ENCODE results near the gene TFE3.
"Not testable (repeated sequence)": the region's sequence is repeated elsewhere in the genome, so short reads cannot be mapped to it uniquely, and the experiment has no call there.

The TFE3 gene

GRCh38 chrX:48983896-48984295 is 59.3 kb downstream of the TFE3 start:
- Histone ChIP-seq H3K9ac (ENCODE audit: low read length) (no peak overlapping the region), H3K4me3 (ENCODE audit: low read length) (no peak overlapping the region), H3K36me3 (ENCODE audit: control insufficient read depth, insufficient read depth, low read length) (peaks cover 25% of the 10 kb centered on the region), H3K27me3 (ENCODE audit: control insufficient read depth, insufficient read depth, low read length) (no peaks in the 10 kb centered on the region), H3K4me1 (ENCODE audit: control insufficient read depth, insufficient read depth, low read length) (no peaks in the 10 kb centered on the region), H3K27ac (ENCODE audit: low read depth, low read length) (no peak overlapping the region)

DNA sequence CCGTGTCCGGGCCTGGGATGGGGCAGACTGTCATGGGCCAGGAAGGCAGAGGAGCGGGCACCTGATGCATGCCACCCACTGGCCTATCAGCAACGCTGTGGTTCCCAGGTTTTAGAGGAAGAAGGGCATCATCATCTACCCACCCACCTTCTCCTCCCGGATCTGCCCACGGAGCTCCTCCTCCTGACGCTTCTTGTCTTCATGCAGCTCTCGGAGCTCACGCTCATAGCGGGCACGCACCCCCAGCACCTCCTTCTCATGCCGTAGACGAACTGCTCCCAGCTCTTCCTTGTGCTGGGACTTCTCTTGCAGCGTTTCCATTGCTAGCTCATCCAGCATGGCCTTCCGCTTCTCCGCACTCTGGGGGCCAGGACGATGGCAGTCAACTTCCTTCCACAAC is 60.1 kb downstream of the TFE3 start:
- no peak overlapping the region for H3K9ac ChIP-seq (ENCODE audit: low read length)
- H3K27ac ChIP-seq (ENCODE audit: low read depth, low read length): no peak overlapping the region
- no peaks in the 10 kb centered on the region for H3K27me3 ChIP-seq (ENCODE audit: control insufficient read depth, insufficient read depth, low read length)
- no peak overlapping the region for H3K4me3 ChIP-seq (ENCODE audit: low read length)
- no peaks in the 10 kb centered on the region for H3K4me1 ChIP-seq (ENCODE audit: control insufficient read depth, insufficient read depth, low read length)
- H3K36me3 ChIP-seq (ENCODE audit: control insufficient read depth, insufficient read depth, low read length): peaks cover 21% of the 10 kb centered on the region

GRCh38 chrX:48981178-48981577 is 62.0 kb downstream of the TFE3 start:
- Histone ChIP-seq H3K36me3 (ENCODE audit: control insufficient read depth, insufficient read depth, low read length) (peaks cover 22% of the 10 kb centered on the region), H3K9ac (ENCODE audit: low read length) (no peak overlapping the region), H3K27ac (ENCODE audit: low read depth, low read length) (no peak overlapping the region)

DNA sequence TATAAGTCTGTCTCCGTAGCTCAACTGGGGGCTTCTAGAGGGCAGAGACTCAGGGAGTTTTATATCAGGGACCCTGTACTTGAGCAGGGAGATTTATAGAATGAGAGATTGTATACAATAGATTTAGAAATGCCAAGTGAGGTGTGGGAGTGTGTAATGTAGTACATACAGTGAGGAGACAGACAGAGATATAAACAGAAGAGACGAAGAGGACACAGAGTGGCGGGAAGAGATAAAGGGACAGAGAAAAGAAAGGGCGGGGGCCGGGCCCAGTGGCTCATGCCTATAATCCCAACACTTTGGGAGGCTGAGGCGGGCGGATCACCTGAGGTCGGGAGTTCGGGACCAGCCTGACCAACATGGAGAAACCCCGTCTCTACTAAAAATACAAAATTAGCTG is 62.8 kb downstream of the TFE3 start:
- H3K4me3 ChIP-seq (ENCODE audit: low read length); H3K9ac ChIP-seq (ENCODE audit: low read length): not testable (repeated sequence)
- H3K36me3 ChIP-seq (ENCODE audit: control insufficient read depth, insufficient read depth, low read length): peaks cover 23% of the 10 kb centered on the region

More at GRCh38 chrX:48981178-48981577, 62.0 kb downstream of the TFE3 start:
- no peak overlapping the region for H3K4me3 ChIP-seq (ENCODE audit: low read length)
- no peaks in the 10 kb centered on the region for H3K4me1 ChIP-seq (ENCODE audit: control insufficient read depth, insufficient read depth, low read length)
- no peaks in the 10 kb centered on the region for H3K27me3 ChIP-seq (ENCODE audit: control insufficient read depth, insufficient read depth, low read length)

More for the DNA sequence above, 62.8 kb downstream of the TFE3 start:
- H3K4me1 ChIP-seq (ENCODE audit: control insufficient read depth, insufficient read depth, low read length); H3K27ac ChIP-seq (ENCODE audit: low read depth, low read length); H3K27me3 ChIP-seq (ENCODE audit: control insufficient read depth, insufficient read depth, low read length): not testable (repeated sequence)
